Astrocyte (in vitro differentiated cells and primary cell): ENCODE data around the gene FAM168A. TPM values are rescaled to one million over a fixed set of nuclear protein-coding genes. Genes with fewer than 3 reads are reported as not detected.

Experiments used
- DNase-seq: peaks from one replicate; pipeline ENCODE4 v3.0.0-alpha.2; 2010; ENCODE audit warnings: low read depth
- FAIRE-seq: peaks from 2 replicates; lab custom pipeline; 2011; peaks lifted over from hg19 to GRCh38; lab: Jason Lieb, UNC
- H2AFZ ChIP-seq: 2 replicates; pipeline ENCODE4 v1.6.0; 2012; ENCODE audit warnings: low read depth, low read length, inconsistent platforms
- H3K27ac ChIP-seq: 2 replicates; pipeline ENCODE4 v1.5.1; 2011; ENCODE audit warnings: low read depth, low read length, inconsistent platforms
- H3K27me3 ChIP-seq: 2 replicates; pipeline ENCODE4 v1.6.0; 2011; ENCODE audit warnings: low read length, inconsistent platforms; ENCODE audit not compliant: insufficient read depth
- H3K36me3 ChIP-seq: 2 replicates; pipeline ENCODE4 v1.5.1; 2011; ENCODE audit warnings: low read length, inconsistent platforms; ENCODE audit not compliant: insufficient read depth
- H3K4me1 ChIP-seq: 2 replicates; pipeline ENCODE4 v1.5.1; 2011; ENCODE audit warnings: low read length, inconsistent platforms; ENCODE audit not compliant: insufficient read depth
- H3K4me2 ChIP-seq: 2 replicates; pipeline ENCODE4 v1.6.0; 2012; ENCODE audit warnings: low read length, inconsistent platforms
- H3K4me3 ChIP-seq: 2 replicates; pipeline ENCODE4 v1.5.1; 2011; ENCODE audit warnings: low read depth, mild to moderate bottlenecking, low read length, inconsistent platforms; ENCODE audit not compliant: insufficient read depth
- H3K79me2 ChIP-seq: 2 replicates; pipeline ENCODE4 v1.6.0; 2012; ENCODE audit warnings: mild to moderate bottlenecking, low read length, inconsistent platforms; ENCODE audit not compliant: insufficient read depth
- H3K9ac ChIP-seq: 2 replicates; pipeline ENCODE4 v1.6.0; 2012; ENCODE audit warnings: mild to moderate bottlenecking, low read length, inconsistent platforms
- H3K9me3 ChIP-seq: 2 replicates; pipeline ENCODE4 v1.5.1; 2012; ENCODE audit warnings: low read depth, mild to moderate bottlenecking, low read length, inconsistent platforms; ENCODE audit not compliant: insufficient read depth
- H4K20me1 ChIP-seq: 2 replicates; pipeline ENCODE4 v1.6.0; 2012; ENCODE audit warnings: low read length, inconsistent platforms; ENCODE audit not compliant: insufficient read depth
- H3K27ac Mint-ChIP-seq: one replicate; pipeline ENCODE4 v1.8.0; 2021; ENCODE audit warnings: mild to moderate bottlenecking, mixed read lengths; ENCODE audit not compliant: unreplicated experiment
- H3K27me3 Mint-ChIP-seq: one replicate; pipeline ENCODE4 v1.8.0; 2021; ENCODE audit warnings: low read depth, mixed read lengths; ENCODE audit not compliant: unreplicated experiment
- H3K36me3 Mint-ChIP-seq: one replicate; pipeline ENCODE4 v1.8.0; 2021; ENCODE audit warnings: low read depth, mixed read lengths; ENCODE audit not compliant: unreplicated experiment
- H3K4me1 Mint-ChIP-seq: one replicate; pipeline ENCODE4 v1.8.0; 2021; ENCODE audit warnings: low read depth, mixed read lengths; ENCODE audit not compliant: unreplicated experiment
- H3K4me3 Mint-ChIP-seq: one replicate; pipeline ENCODE4 v1.8.0; 2021; ENCODE audit warnings: mild to moderate bottlenecking, moderate library complexity, mixed read lengths; ENCODE audit not compliant: unreplicated experiment
- H3K9me3 Mint-ChIP-seq: one replicate; pipeline ENCODE4 v1.8.0; 2021; ENCODE audit warnings: mild to moderate bottlenecking, mixed read lengths; ENCODE audit not compliant: unreplicated experiment
- CTCF ChIP-seq: IDR thresholded peaks from 2 replicates; pipeline ENCODE4 v1.5.1; 2011; ENCODE audit warnings: low read depth, mild to moderate bottlenecking, inconsistent platforms, low read length, moderate library complexity; ENCODE audit not compliant: insufficient read depth
- EZH2 ChIP-seq: IDR thresholded peaks from 2 replicates; pipeline ENCODE4 v1.6.1; 2012; ENCODE audit warnings: mild to moderate bottlenecking, low read length, inconsistent platforms; ENCODE audit not compliant: insufficient read depth
- total RNA-seq: library from RNA; stranded (reverse); gene quantifications from 2 replicates; pipeline ENCODE4 v1.2.1, GENCODE V29; 2021

Gene FAM168A
- total RNA-seq, 1 donor from 2014 or later: 44.8 TPM

DNA sequence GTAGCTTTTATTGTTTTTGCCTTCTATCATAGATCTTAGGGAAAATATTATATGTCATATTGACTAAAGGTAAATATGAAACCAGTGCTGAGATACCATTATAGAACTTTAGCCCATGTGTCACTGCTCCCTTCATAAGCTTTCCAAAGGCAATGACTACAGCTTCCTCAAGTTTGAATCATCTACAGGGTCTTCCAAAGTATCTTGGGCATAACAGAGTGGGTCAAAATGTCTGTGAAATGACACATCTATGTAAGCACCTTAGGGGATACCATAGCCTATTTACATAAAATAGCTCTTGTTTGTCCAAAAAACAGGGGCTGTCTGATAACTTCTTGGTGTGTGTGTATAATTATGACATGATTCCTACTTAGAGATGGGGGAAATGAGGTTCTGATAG lies 169.2 kb downstream of the FAM168A start:
- H3K27ac Mint-ChIP-seq: peak overlapping the region; percentile 9
- FAIRE-seq (no peak), DNase-seq (peak; percentile 10)
- no peaks in the 10 kb centered on the region for H3K36me3 Mint-ChIP-seq
- Histone ChIP-seq H3K36me3 (no peaks in the 10 kb centered on the region), H3K79me2 (no peaks in the 10 kb centered on the region), H3K4me1 (peaks cover 19% of the 10 kb centered on the region), H2AFZ (no peak overlapping the region), H3K27ac (peak overlapping the region; percentile 48), H4K20me1 (peaks cover 15% of the 10 kb centered on the region), H3K27me3 (no peaks in the 10 kb centered on the region), H3K4me3 (no peak overlapping the region), H3K4me2 (peak overlapping the region; percentile 47), H3K9me3 (no peaks in the 10 kb centered on the region), H3K9ac (peak overlapping the region; percentile 12)
- H3K4me3 Mint-ChIP-seq: no peak overlapping the region
- no peaks in the 10 kb centered on the region for H3K27me3 Mint-ChIP-seq
- no peak for TF ChIP-seq CTCF
- peaks cover 35% of the 10 kb centered on the region for H3K4me1 Mint-ChIP-seq
- H3K9me3 Mint-ChIP-seq: no peaks in the 10 kb centered on the region

DNA sequence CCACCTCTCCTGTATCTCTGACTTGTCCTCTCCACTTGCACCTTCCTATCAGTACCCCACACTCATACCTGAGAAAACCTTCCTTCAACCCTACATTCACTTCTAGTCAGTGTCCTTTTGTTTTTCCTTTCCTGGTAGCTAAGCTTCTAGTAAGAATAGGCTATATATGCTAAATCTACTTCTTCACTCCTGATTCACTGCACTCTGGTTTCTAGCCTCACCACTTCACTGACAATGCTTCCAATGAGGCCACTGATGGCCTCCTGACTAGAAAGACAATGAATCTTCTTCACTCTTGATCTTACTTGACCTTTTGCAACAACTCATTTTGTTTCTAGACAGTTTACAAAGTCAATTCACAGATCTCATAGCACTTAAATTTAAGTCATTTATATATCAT lies 169.7 kb downstream of the FAM168A start:
- Mint-ChIP-seq H3K27me3 (no peaks in the 10 kb centered on the region), H3K27ac (no peak overlapping the region), H3K36me3 (no peaks in the 10 kb centered on the region), H3K4me1 (peaks cover 35% of the 10 kb centered on the region), H3K9me3 (no peaks in the 10 kb centered on the region), H3K4me3 (no peak overlapping the region)
- H2AFZ ChIP-seq: no peak overlapping the region
- H4K20me1 ChIP-seq: peaks cover 15% of the 10 kb centered on the region
- H3K9me3 ChIP-seq: no peaks in the 10 kb centered on the region
- H3K4me2 ChIP-seq: peak overlapping the region; percentile 47
- no peaks in the 10 kb centered on the region for H3K79me2 ChIP-seq
- no peak overlapping the region for H3K27ac ChIP-seq
- H3K4me3 ChIP-seq: no peak overlapping the region
- TF ChIP-seq EZH2 (no peak), CTCF (no peak)
- H3K4me1 ChIP-seq: peaks cover 19% of the 10 kb centered on the region
- no peaks in the 10 kb centered on the region for H3K27me3 ChIP-seq
- FAIRE-seq (no peak), DNase-seq (no peak)
- H3K36me3 ChIP-seq: no peaks in the 10 kb centered on the region
- no peak overlapping the region for H3K9ac ChIP-seq

DNA sequence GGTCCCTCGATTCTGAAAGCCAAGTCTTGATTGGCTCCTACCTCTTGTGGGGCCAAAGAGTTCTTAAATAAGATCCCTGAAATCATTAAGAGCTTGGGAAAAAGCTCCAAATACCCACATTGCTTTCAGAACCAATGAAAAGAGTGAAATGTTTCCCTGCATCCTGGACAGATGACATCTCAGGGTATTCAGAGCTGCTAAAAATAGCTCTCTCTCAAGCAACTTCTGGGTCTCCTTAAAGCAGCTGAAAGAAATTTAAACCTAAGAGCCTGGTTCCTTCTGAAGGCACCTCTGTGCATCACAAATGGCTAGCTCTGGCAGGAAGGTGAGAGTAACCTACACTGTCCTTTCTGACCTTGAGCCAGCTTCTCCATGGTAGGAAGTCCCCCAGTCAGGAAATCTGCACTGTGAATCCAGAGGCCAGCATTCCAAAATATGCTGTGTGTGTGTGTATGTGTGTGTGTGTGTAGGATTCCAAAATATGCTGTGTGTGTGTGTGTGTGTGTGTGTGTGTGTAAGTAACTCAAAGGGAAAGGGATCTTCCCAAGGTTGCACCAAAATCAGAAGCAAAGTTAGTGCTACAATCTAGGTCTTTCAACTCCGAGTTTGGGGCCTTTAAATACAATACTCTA lies 171.6 kb downstream of the FAM168A start:
- Histone ChIP-seq H3K4me2 (no peak overlapping the region), H2AFZ (no peak overlapping the region), H3K27ac (no peak overlapping the region), H3K79me2 (no peaks in the 10 kb centered on the region), H3K36me3 (no peaks in the 10 kb centered on the region), H3K4me1 (peaks cover 19% of the 10 kb centered on the region), H3K27me3 (no peaks in the 10 kb centered on the region), H3K9me3 (no peaks in the 10 kb centered on the region), H3K4me3 (no peak overlapping the region), H4K20me1 (peaks cover 15% of the 10 kb centered on the region), H3K9ac (no peak overlapping the region)
- TF ChIP-seq CTCF (no peak), EZH2 (no peak)
- Mint-ChIP-seq H3K27ac (peak overlapping the region; percentile 43), H3K27me3 (no peaks in the 10 kb centered on the region), H3K9me3 (no peaks in the 10 kb centered on the region), H3K4me1 (peaks cover 37% of the 10 kb centered on the region), H3K36me3 (no peaks in the 10 kb centered on the region), H3K4me3 (peak overlapping the region; percentile 23)
- DNase-seq (peak; percentile 69), FAIRE-seq (no peak)
